Measurements from ENCODE around the gene PDLIM7. TPM values are rescaled to one million over a fixed set of nuclear protein-coding genes. Genes with fewer than 3 reads are reported as not detected.

The PDLIM7 gene
- total and polyA plus RNA-seq, 10 of the 15 experiments (the other 5 are each of a cell fraction or from before 2014, with no cell fraction given), result 0.82 to 36.6 (median 19.3) TPM

- Histone ChIP-seq H3K4me1 (ENCODE audit: control insufficient read depth, insufficient read depth, low read length) (no peaks in the 10 kb centered on the region), H2AFZ (ENCODE audit: control insufficient read depth, low read depth, low read length) (no peak overlapping the region), H4K20me1 (ENCODE audit: control insufficient read depth, insufficient read depth) (no peaks in the 10 kb centered on the region), H3K27me3 (replicated peaks in 1 of 2; ENCODE audit: control insufficient read depth in 2 of 2, insufficient read depth in 2 of 2, low read length in 1 of 2) (no peaks in the 10 kb centered on the region), H3K4me2 (ENCODE audit: control insufficient read depth, insufficient read depth) (no peak overlapping the region), H3K27ac (ENCODE audit: control insufficient read depth, insufficient read depth) (no peak overlapping the region), H3K79me2 (ENCODE audit: control insufficient read depth, insufficient read depth, low read length) (no peaks in the 10 kb centered on the region), H3K36me3 (ENCODE audit: control insufficient read depth in 2 of 2, insufficient read depth in 2 of 2, low read length in 1 of 2) (peaks cover 14 to 32% of the 10 kb centered on the region in 2 experiments), H3K9ac (ENCODE audit: control insufficient read depth, insufficient read depth, low read length) (no peak overlapping the region), H3K9me3 (replicated peaks; ENCODE audit: control insufficient read depth, insufficient read depth, low read length) (no peaks in the 10 kb centered on the region), H3K4me3 (no peak overlapping the region)
- SMC1A ChIA-PET (ENCODE audit: uncharacterized antibody, unreplicated experiment), result no interaction called here
- POLR2A ChIA-PET, result interaction anchor here (1.0 kb wide), 1 partner anchor 19 kb away, joined by 3 read pairs; no protein-coding TSS in a partner anchor
- FAIRE-seq, result no peak
- intact Hi-C loops (cut with micrococcal nuclease; ENCODE audit: unreplicated experiment) (no loop called here), in situ Hi-C loops (cut with MboI) (no loop called here)
- 81% methylated on average over 10 of the region's 10 CpGs for WGBS (ENCODE audit: insufficient coverage, insufficient replicate concordance, low lambda C conversion rate, missing lambda C conversion rate)
- DNase-seq (ENCODE audit: low read depth, low spot score), result no peak
- ATAC-seq, result no peak
- CTCF ChIA-PET, result interaction anchor here (0.5 kb wide), 1 partner anchor 839 kb away, joined by 3 read pairs; no protein-coding TSS in a partner anchor
- TF ChIP-seq RAD51 (IDR thresholded peaks at IDR 0.05) (no peak), YBX1 (IDR thresholded peaks at IDR 0.05) (no peak), CBX5 (IDR thresholded peaks at IDR 0.05; ENCODE audit: low read depth) (no peak), CHD4 (IDR thresholded peaks at IDR 0.05) (no peak)
- TF ChIP-seq, protein P1, sequence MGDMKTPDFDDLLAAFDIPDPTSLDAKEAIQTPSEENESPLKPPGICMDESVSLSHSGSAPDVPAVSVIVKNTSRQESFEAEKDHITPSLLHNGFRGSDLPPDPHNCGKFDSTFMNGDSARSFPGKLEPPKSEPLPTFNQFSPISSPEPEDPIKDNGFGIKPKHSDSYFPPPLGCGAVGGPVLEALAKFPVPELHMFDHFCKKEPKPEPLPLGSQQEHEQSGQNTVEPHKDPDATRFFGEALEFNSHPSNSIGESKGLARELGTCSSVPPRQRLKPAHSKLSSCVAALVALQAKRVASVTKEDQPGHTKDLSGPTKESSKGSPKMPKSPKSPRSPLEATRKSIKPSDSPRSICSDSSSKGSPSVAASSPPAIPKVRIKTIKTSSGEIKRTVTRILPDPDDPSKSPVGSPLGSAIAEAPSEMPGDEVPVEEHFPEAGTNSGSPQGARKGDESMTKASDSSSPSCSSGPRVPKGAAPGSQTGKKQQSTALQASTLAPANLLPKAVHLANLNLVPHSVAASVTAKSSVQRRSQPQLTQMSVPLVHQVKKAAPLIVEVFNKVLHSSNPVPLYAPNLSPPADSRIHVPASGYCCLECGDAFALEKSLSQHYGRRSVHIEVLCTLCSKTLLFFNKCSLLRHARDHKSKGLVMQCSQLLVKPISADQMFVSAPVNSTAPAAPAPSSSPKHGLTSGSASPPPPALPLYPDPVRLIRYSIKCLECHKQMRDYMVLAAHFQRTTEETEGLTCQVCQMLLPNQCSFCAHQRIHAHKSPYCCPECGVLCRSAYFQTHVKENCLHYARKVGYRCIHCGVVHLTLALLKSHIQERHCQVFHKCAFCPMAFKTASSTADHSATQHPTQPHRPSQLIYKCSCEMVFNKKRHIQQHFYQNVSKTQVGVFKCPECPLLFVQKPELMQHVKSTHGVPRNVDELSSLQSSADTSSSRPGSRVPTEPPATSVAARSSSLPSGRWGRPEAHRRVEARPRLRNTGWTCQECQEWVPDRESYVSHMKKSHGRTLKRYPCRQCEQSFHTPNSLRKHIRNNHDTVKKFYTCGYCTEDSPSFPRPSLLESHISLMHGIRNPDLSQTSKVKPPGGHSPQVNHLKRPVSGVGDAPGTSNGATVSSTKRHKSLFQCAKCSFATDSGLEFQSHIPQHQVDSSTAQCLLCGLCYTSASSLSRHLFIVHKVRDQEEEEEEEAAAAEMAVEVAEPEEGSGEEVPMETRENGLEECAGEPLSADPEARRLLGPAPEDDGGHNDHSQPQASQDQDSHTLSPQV (IDR thresholded peaks at IDR 0.05), result no peak
- RAD21 ChIA-PET (ENCODE audit: unreplicated experiment), result no interaction called here
- no TSS peak for BruUV-seq (replicated peaks)
These were observed 39.0 kb upstream of the PDLIM7 start for GRCh38 chr5:177536386-177536785.

Measured in GM12878 (cell line).